ENCODE data around the gene EYS.

Gene EYS

DNA sequence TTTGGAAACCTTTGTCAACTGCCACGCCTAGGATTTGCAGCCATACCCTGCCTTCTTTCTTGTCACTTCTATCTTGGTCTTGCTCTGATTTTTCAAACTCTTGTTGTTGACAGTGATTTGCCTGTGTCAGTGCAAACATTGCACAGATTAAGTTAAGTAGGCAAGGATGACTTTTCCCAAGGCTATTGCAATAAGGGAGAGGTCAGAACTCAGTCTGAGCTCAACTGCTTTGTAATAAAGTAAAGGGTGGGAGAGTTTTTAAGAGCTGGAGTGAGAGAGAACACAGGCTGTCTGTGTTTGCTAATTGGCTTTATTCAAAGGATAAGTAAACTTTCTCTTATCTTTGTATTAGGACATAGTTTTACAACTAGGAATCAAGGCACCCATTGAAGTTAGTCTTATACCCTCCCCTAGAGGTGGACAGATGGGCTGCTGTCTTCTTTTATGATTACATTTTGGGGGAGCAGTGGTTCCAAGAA, 1622.8 kb downstream of the EYS start:
- TF ChIP-seq, protein P1, sequence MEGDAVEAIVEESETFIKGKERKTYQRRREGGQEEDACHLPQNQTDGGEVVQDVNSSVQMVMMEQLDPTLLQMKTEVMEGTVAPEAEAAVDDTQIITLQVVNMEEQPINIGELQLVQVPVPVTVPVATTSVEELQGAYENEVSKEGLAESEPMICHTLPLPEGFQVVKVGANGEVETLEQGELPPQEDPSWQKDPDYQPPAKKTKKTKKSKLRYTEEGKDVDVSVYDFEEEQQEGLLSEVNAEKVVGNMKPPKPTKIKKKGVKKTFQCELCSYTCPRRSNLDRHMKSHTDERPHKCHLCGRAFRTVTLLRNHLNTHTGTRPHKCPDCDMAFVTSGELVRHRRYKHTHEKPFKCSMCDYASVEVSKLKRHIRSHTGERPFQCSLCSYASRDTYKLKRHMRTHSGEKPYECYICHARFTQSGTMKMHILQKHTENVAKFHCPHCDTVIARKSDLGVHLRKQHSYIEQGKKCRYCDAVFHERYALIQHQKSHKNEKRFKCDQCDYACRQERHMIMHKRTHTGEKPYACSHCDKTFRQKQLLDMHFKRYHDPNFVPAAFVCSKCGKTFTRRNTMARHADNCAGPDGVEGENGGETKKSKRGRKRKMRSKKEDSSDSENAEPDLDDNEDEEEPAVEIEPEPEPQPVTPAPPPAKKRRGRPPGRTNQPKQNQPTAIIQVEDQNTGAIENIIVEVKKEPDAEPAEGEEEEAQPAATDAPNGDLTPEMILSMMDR (IDR thresholded peaks at IDR 0.05): no peak

DNA sequence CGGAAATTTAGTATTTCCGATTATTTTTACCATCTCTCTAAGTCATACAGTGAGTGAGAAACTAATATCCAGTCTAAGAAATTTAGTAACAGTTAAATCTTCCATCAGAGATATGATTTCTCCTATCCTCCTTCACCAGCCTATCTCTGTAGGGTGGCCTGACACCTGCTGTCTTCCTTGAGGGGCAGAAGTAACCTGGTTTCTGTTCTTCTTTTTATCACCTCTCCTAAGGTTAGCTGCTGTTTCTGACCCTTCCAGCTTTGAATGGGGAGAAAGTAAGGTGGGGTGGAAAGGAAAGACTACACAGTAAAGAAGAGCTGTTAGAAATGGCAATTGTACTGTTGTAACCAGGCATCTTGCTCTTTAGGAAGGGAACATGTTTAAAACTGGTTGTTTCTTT, 1623.8 kb downstream of the EYS start:
- TF ChIP-seq, protein P1 (IDR thresholded peaks at IDR 0.05): no peak

DNA sequence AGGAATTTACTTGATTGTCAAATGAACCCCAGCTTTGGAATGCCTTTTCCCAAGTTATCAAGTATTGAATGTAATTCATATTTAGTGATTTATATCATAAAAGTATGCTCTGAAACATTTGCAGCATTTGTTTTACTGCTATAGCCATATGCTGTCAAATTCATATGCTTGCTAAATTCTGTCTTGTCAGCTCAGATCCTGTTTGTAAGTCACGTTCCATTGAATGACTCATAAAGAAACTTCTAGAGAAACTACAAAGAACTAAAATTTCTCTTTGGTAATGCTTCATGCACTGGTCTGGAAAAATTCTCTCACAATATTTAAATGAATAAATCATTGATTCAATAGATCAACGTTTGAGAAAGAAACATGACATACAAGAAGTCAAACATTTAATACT, 1625.6 kb downstream of the EYS start:
- TF ChIP-seq, protein P1 (IDR thresholded peaks at IDR 0.05): no peak

DNA sequence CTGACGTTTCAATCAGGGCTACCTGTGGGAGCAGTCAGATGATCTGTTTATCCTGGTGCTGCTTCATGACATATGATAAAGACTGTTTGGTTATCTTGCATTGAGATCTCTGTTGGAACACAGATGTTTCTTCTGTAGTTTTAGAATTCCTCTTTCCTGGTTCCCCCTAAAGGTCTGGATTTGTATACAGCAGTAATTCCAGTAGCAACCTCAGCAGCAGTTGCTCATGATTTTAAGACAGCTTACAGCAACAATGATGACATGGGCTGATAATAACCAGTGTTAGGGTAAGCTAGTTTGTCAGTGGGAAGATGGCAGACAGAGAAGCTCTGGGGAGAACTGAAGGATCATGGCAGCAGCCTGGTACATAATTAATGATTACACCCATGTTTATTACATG, 1632.0 kb downstream of the EYS start:
- TF ChIP-seq, protein P1 (IDR thresholded peaks at IDR 0.05): no peak

DNA sequence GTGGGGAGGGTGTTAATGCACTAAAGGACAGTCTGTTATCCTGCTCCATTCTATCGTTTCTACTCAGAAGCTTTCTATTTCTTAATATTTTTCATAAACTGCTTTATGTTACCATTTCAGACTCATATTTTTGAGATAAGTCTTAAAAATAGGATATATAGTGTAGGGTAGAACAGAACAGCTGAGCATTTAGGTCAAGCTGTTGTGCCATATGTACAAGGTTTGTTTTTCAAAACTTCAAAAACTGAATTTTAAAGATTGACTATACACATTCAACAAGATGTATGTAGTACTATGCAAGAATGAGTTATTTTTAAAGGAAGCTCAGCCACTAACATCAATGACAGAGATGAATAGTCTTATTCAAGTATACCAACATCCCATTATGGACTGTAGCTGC, 1634.3 kb downstream of the EYS start:
- TF ChIP-seq, protein P1 (IDR thresholded peaks at IDR 0.05): no peak

DNA sequence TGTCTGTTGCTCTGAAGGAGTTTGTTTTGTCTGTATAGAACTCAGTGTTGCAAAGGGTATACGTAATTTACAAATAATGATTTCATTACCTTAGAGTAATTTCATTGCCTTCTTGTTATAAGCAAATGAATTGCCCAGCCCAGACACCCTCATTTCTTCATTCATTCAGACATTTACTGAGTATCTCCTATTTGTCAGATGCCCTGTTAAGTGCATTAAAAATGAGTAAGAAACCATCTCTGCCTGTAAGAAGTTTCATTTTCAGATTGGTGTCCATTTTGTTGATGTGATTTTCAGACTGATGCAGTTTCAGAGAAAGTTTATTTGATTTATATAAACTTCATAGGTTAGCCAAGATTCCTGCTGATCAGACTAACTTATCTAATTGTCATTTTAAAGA, 1642.1 kb downstream of the EYS start:
- TF ChIP-seq, protein P1 (IDR thresholded peaks at IDR 0.05): no peak

DNA sequence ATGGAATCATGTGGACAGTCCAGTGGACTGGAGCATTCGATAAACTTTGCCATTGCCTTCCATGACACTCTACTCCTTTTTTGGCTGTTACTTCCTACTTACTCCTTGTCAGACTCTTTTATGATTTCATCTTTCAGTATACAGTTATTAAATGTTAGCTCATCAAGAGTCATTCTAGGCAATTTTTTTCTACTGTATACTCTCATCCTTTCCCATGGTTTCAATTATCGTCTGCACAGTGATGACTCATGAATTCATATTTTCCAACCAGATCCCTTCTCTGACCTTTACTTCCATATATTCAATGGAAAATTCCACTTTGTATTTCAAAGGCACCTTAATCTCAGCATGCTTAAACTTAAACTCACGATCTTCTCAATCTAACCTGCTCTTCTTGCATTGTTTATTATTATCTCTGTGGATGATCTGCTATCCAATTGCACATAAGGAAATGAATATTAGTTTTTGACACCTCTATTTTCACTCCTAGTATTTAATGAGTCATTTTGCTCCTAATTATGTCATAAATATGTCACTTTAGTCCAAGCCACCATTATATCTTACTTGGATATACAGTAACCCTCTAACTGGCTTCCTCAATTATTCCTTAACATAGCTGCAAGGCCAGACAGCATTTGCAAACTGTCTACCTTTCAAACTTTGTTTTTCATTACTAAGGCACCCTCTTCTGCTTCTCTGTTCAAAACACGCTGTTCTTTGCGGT, 1643.9 kb downstream of the EYS start:
- TF ChIP-seq, protein P1 (IDR thresholded peaks at IDR 0.05): no peak

DNA sequence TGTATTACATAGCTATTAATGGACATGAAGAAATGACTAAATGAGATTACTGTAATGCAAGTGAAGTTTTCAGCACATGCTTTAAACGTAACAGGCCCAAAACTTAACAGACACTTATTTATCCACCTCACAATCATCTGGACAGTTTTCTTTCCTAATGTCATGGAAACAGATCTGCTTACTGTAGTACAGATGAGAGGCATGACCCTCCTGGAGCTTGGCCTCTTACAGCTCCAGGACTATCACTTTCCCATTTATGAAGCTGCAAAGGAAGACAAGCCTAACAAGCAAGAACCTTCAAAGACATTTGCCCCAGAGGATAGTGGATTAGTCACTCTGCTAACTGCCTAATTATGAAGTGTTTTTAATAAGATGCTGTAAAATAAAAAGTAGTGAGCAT, 1652.2 kb downstream of the EYS start:
- TF ChIP-seq, protein P1 (IDR thresholded peaks at IDR 0.05): no peak

All from LNCAP (cell line).